Daoy (cell line): ENCODE data around the gene LMF1. TPM values are rescaled to one million over a fixed set of nuclear protein-coding genes. Genes with fewer than 3 reads are reported as not detected.
"Not testable (repeated sequence)": the region's sequence is repeated elsewhere in the genome, so short reads cannot be mapped to it uniquely, and the experiment has no call there.

Source experiments
- DNase-seq: peaks from one replicate; pipeline ENCODE4 v3.0.0-alpha.2; 2015; ENCODE audit warnings: low read depth
- total RNA-seq: library from RNA; depleted of rRNA; stranded (reverse); fragments of >200 nt; shearing (Covaris generic); gene quantifications from 2 replicates; pipeline ENCODE4 v1.2.3, GENCODE V29; 2014

The LMF1 gene
- total RNA-seq, 1 experiment from 2014 or later, result 2.6 TPM

GRCh38 chr16:970386-970765 is 408 bp downstream of the LMF1 start:
- DNase-seq, result no peak

GRCh38 chr16:969508-970385 is 1.0 kb downstream of the LMF1 start:
- no peak for DNase-seq

DNA sequence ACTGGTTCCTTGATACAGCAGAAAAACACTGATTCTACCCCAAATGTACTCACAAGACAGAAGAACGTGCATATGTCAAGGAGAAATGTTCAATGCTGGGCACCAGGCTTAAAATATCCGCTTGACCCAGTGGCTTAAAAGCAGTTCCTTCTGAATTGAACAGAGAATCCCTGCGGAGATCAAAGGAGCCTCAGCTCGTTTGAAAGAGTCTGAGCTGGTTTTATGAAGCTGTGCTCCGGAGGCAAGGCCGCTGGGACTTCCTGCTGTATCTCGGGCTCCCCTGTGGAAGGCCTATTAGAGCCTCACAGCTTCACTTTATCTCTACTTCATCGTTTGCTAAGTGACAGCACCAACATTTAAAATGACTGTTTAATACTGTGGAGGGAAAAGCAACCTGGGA is 2.2 kb downstream of the LMF1 start:
- DNase-seq, result no peak

- no peak for DNase-seq
Measured at GRCh38 chr16:967546-968295, 3.1 kb downstream of the LMF1 start.

DNA sequence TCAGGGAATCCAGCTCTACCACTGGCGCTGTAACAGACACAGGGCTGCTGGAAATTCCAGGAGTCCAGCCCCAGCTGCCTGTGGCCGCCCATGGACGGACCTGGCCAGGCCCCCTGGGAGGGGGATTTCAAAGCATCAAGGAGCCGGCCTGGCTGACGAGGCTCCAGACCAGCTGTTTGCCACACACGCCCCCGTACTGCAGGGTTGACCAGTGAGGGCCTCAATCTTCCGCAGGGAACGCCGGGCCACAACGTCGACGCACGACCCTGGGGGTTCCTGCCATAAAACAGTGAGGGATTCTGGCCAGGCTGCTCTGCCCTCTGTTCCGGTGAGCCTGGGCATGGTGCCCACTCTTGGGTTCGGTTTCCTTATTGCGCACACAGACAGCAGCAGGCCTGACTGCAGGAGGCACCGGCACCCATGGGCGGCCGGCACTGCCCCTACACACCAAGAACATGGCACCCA is 3.7 kb downstream of the LMF1 start:
- DNase-seq, result no peak

DNA sequence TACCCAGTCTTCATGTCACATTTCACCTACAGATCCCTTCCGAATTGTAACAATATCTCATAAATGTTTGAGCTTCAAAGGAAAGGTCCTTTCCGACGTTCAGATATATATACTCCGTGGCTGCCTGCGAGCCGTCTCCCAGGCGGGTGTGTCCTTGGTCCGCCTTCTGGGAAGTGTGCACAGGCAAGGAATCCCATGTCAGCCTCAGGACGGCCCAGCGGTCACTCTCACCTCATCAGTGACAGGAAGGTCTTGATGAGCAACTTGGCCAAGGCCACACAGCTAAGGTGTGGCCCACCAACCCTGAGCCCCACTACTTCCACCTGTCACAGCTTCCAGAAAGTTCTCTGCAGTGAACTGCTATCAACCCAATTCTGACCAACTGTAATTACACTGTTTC is 4.3 kb downstream of the LMF1 start:
- DNase-seq, result no peak

- DNase-seq, result no peak
Measured at GRCh38 chr16:966035-966434, 4.7 kb downstream of the LMF1 start.

GRCh38 chr16:965487-965886 is 5.3 kb downstream of the LMF1 start:
- DNase-seq, result no peak

GRCh38 chr16:965036-965395 is 5.8 kb downstream of the LMF1 start:
- no peak for DNase-seq

GRCh38 chr16:964356-965035 is 6.3 kb downstream of the LMF1 start:
- no peak for DNase-seq

DNA sequence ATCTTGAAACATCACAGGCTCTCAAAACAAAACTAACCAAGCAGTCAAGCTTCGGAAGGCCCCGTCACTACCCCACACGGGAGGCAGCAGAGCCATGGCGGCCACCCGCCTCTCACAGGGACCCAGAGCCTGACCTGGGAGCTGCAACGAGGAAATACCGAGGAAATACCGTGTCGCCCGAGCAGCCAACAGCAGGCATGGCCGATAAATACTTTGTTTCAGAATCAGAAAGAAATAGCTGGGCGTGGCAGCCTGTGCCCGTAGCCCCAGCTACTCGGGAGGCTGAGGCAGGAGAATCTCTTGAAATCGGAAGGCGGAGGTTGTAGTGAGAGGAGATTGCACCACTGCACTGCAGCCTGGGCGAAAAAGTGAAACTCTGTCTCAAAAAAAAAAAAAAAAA is 6.9 kb downstream of the LMF1 start:
- DNase-seq, result no peak

DNA sequence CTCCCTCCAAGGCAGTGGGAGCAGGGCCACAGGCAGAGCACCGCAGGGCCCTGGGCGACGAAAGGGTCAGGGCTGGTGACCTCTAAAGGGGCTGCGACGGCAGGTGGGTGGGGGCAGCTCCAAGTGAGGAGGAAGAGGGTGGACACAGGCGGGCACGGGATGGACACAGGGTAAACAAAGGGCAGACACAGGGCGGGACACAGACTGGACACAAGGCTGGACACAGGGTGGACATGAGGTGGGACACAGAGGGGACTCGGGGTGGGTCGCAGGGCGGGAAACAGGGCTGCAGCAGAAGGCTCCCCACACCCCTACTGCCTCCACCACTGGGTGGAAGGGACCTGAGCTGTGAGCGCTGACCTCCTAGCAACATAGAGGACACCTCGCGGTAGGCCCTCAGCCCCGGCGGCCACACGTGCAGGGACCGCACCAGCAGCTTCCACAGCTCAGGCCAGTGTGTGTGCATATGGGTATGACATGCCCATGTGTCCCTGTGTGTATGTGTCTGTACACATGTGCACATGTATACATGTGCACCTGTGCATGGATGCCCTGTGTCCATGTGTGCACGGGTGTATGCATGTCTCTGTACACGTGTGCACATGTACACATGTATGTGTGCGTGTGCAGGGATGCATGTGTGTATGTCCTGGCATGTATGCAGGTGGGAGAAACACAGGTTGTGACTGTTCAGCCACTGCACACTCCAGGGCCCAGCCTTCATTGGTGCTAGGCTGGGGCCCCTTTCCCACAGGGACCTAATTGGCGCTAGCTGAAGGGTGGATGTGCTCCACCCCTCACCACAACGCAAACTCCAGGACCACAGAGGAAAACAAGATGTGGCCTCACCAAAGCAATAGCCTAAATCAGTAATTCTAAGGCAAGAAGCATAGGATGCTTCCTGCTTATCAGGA is 7.6 kb downstream of the LMF1 start:
- DNase-seq, result no peak

DNA sequence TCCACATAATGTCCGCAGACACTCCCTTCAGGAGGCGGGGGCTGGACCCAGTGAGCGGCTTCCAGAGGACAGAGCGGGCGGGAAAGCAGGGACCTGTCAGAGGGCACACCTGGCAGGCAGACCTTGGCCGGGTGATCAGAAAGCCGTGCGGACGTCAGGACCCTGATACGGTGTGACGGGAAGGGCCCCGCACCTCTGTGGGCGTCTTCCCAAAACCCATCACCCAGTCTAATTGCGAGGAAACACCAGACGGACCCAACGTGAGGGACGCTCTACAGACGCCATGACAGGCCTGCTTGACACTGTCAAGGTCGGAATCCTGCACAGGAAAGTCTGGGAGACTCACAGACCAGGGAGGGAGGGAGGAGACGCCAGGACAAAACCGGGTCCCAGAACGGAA is 8.4 kb downstream of the LMF1 start:
- DNase-seq, result no peak

- DNase-seq, result no peak
Measured at GRCh38 chr16:959232-960040, 11.3 kb downstream of the LMF1 start.

DNA sequence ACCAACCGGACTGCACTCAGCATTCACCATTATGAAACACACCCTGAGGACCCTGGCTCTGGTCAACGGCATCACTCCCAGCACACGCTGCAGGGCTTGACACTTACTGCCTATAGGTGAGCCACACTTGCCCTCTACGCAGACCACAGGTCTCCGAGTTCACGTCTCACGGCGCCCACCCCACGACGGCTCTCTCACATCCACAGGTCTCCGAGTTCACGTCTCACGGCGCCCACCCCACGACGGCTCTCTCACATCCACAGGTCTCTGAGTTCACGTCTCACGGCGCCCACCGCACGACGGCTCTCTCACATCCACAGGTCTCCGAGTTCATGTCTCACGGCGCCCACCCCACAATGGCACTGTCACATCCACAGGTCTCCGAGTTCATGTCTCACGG is 15.0 kb downstream of the LMF1 start:
- DNase-seq, result not testable (repeated sequence)

DNA sequence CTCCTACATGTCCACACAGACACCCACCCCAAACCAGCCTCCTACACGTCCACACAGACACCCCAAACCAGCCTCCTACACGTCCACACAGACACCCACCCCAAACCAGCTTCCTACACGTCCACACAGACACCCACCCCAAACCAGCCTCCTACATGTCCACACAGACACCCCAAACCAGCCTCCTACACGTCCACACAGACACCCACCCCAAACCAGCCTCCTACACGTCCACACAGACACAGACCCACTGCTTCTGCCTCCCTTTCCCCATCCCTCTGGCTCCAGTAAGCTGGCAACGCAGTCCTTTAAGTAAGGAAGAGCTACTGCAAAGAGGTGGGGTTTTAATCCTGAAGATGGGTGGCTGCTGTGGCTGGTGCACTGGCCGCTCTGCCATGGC is 17.0 kb downstream of the LMF1 start:
- DNase-seq, result not testable (repeated sequence)

GRCh38 chr16:952321-952720 is 18.5 kb downstream of the LMF1 start:
- DNase-seq, result no peak

DNA sequence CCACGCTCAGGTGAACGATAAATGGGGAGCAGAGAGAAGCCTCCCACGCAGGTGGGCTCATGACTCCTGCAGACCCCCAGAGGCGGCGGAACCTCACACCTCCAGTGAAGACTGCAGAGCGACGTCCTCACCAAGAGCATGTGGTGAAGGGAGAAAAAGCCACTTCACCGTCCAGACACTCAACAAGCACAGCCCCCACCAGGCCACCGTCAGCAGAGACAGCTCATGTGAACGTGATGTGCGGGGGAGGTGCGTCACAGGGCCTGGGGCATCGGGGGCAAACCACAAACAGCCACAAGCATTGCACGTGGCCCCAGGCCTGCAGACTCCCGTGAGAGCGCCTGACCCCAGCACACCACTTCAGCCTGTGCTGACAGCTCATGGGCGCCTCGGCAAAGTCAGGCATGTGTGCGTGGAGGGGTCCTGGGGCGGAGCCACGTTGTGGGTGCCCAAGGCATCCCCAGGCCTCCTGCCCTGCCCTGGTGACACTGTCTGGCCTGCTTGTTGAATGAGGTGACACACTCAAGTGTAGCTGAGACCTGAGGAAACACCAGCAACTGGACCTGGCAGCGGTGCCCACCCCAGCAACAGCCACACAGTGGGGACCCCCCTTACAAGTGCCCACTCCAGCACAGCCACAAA is 19.0 kb downstream of the LMF1 start:
- DNase-seq, result no peak

DNA sequence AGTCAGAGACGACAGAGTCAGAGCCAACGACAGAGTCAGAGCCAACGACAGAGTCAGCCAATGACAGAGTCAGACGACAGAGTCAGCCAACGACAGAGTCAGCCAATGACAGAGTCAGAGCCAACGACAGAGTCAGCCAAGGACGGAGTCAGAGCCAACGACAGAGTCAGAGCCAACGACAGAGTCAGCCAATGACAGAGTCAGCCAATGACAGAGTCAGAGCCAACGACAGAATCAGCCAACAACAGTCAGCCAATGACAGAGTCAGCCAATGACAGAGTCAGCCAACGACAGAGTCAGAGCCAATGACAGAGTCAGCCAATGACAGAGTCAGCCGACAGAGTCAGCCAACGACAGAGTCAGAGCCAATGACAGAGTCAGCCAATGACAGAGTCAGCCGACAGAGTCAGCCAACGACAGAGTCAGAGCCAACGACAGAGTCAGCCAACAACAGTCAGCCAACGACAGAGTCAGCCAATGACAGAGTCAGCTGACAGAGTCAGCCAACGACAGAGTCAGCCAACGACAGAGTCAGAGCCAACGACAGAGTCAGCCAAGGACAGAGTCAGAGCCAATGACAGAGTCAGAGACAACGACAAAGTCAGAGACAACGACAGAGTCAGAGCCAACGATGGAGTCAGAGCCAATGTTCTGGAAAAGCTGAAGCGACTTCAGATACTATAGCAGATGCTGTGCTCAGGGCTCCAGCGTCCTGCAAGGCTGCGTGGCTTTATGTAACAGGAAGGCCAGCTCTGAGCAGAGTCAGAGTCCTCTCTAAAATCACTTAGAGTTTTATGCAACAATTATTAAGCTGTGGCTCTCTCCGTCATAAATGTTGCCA is 19.8 kb downstream of the LMF1 start:
- DNase-seq, result not testable (repeated sequence)
